ENCODE measurements around the gene PEX6. TPM values are rescaled to one million over a fixed set of nuclear protein-coding genes. Genes with fewer than 3 reads are reported as not detected.

The PEX6 gene
- 10 to 100 TPM; 14.1 to 18.7 TPM for total RNA-seq

DNA sequence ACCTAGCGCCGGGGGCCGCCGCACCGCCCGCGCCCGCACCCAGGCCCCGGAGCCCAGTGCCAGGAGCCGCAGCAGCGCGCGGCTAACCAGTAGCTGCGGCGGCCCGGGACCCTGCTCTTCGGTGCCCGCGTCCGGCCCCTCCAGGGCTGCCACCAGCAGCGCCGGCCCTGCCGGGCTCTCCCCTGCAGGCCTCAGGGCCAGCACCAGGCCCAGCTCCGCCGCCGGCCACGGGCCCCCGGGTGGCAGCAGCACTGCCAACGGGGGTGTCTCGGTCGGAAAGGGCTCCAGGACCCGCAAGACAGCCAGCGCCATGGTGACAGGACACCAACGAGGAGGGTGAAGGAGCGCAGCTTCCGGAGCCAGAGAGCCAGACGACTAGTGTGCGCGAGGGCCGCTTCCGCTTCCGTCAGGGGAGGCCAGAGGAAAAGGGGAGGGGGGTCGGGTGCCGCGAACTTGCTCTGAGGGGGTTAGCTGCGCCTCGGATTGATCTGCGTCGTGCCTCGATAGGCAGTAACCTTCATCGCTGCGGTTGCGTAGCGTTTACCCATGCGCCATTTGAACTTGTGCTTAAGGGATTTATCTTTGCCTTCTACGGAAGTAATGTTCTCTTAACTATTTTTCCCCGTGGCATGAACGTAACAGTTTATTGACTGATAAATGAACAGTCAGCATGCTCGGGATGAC lies at the start of gene PEX6:
TSS of gene PEX6 (minus strand) at position 343 of the 684 bp plus-strand sequence. CDS start at position 312, 31 bp downstream.
- Mint-ChIP-seq H3K27me3 (no peaks in the 10 kb centered on the region), H3K4me3 (peak within 1 kb of the TSS; percentile 93), H3K36me3 (peaks cover 6% of the 10 kb centered on the region), H3K4me1 (ENCODE audit: low read depth in 2 of 2) (peaks cover 28 to 30% of the 10 kb centered on the region in 2 donors), H3K9me3 (no peaks in the 10 kb centered on the region), H3K27ac (peak within 1 kb of the TSS; percentile 97 to 99)
- DNase-seq (ENCODE audit: low spot score): peak; percentile 94
- ATAC-seq: peak; percentile 97

- Mint-ChIP-seq H3K4me3 (no peak overlapping the region), H3K4me1 (ENCODE audit: low read depth in 2 of 2) (peaks cover 17 to 20% of the 10 kb centered on the region in 2 donors), H3K27me3 (no peaks in the 10 kb centered on the region), H3K27ac (no peak overlapping the region), H3K9me3 (no peaks in the 10 kb centered on the region), H3K36me3 (peaks cover 27% of the 10 kb centered on the region)
- DNase-seq (ENCODE audit: low spot score) (no peak), ATAC-seq (no peak)
Measured at GRCh38 chr6:43026365-43026764, 47.4 kb upstream of the PEX6 start.

DNA sequence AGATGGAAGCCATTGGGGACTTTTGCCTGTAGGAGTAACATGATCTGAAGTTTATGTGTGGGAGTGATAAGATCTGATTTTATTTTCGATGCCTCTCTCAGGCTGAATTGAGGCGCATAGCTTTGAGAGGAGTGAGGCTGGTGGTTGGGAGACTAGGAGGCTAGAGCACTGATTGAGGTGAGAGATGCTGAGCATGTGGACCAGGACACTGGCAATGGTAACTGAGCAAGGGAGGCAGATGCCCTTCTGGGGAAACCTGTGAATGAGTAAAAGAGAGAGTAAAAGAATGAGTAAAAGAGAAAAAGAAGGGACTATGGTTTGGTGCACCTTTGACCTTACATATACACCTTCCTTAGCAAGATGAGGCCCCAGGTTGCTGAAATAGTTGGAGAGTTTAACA lies 45.5 kb upstream of the PEX6 start:
- peak overlapping the region; percentile 4 to 11 for H3K27ac Mint-ChIP-seq
- peaks cover 28% of the 10 kb centered on the region for H3K36me3 Mint-ChIP-seq
- no peaks in the 10 kb centered on the region for H3K9me3 Mint-ChIP-seq
- ATAC-seq (no peak), DNase-seq (ENCODE audit: low spot score) (no peak)
- H3K27me3 Mint-ChIP-seq: no peaks in the 10 kb centered on the region
- peaks cover 17 to 20% of the 10 kb centered on the region in 2 donors for H3K4me1 Mint-ChIP-seq (ENCODE audit: low read depth in 2 of 2)
- H3K4me3 Mint-ChIP-seq: peak overlapping the region; percentile 10

DNA sequence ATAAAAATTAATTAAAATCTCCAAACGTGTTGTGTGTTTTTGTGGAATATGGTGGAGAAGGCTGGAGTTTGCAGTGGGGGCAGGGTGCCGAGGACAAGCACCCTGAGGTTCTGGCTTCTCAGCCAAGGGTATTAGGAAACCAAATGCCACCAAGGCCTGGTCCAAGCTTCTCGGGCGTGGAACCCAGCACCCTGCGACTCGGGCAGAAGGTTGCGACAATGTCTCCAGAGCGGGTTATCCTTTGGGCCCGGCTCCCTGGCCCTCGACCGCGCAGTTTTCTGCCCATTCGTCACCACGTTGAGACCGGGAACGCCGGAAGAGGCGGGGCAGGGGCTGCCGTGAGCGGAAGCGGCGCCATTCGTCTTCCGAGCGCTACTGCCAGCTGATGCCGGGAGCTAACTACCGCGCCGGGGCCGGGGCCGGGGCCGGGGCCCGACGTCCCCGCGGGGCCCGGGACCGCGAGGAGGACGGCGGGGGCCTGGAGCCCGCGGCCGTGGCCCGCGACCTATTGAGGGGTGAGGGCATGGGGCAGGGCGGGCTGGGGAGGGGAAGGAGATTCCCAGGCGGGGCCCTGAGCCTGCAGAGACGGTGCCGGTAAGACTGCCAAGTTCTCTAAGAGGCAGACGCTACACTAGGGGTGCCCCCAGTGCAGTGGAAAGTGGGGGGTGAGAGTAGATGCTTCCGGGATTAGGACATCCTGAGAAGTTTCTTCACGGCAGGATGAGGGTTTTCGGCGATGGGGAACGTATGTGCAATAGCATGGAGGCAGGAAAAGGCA lies 42.5 kb upstream of the PEX6 start, which contains the start of gene RRP36:
TSS of gene RRP36 (plus strand) at position 354 of the 778 bp plus-strand sequence. CDS start at position 386, 32 bp downstream.
- Mint-ChIP-seq H3K27ac (peak within 1 kb of the TSS; percentile 70 to 83), H3K4me3 (peak within 1 kb of the TSS; percentile 91), H3K4me1 (ENCODE audit: low read depth in 2 of 2) (peaks cover 17 to 28% of the 10 kb centered on the region in 2 donors), H3K36me3 (peaks cover 22% of the 10 kb centered on the region), H3K9me3 (no peaks in the 10 kb centered on the region), H3K27me3 (no peaks in the 10 kb centered on the region)
- peak; percentile 83 for DNase-seq (ENCODE audit: low spot score)
- peak; percentile 91 to 93 for ATAC-seq

DNA sequence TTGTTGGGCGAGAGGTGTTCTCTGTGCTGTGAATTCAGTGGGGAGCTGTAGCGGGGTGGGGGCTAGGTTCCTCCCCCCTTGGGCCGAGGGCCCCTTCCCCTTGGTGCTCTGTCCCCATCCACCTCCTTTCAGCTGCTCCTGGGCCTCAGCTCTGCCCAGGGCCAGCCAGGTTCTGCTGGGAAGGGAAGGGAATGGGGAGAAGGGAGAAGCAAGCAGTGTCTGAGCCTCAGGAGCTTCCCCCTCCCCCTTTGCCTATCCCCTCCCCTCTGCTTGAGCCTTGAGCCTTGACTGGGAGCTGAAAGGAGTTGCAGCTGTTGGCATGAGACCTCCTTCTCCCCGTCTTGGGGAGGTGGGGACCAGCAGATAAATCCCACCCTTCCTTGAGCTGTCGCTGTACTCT lies 41.9 kb upstream of the PEX6 start:
- H3K4me3 Mint-ChIP-seq: peak overlapping the region; percentile 91
- no peaks in the 10 kb centered on the region for H3K9me3 Mint-ChIP-seq
- H3K27ac Mint-ChIP-seq: peak overlapping the region; percentile 70 to 83
- no peaks in the 10 kb centered on the region for H3K27me3 Mint-ChIP-seq
- peaks cover 19% of the 10 kb centered on the region for H3K36me3 Mint-ChIP-seq
- no peak for DNase-seq (ENCODE audit: low spot score)
- no peak for ATAC-seq
- H3K4me1 Mint-ChIP-seq (ENCODE audit: low read depth in 2 of 2): peaks cover 22 to 31% of the 10 kb centered on the region in 2 donors

- Mint-ChIP-seq H3K27ac (peak overlapping the region; percentile 40 to 42), H3K4me3 (peak overlapping the region; percentile 54), H3K9me3 (no peaks in the 10 kb centered on the region), H3K4me1 (ENCODE audit: low read depth in 2 of 2) (peaks cover 23 to 32% of the 10 kb centered on the region in 2 donors), H3K36me3 (peaks cover 17% of the 10 kb centered on the region), H3K27me3 (no peaks in the 10 kb centered on the region)
- DNase-seq (ENCODE audit: low spot score): no peak
- no peak for ATAC-seq
Measured at GRCh38 chr6:43020052-43020705, 41.2 kb upstream of the PEX6 start.

DNA sequence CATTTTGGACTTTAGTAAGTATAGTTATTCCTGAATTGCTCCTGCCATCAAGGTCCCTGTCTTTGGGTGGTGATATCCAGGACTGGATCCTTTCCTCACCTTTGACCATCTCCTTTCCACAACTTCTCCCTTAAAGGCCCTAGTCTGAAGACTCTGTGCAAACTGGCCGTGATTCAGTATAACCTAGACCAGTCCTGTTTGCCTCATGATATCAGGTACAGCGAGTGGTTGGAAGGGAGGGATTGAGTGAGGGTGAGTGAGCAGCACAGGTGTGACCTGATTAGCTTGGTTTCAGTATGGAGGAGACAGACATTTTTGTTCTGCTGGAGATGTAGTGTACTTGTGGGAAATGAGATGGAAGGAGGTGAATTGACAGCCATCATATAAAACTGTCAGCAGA lies 40.2 kb upstream of the PEX6 start:
- DNase-seq (ENCODE audit: low spot score) (no peak), ATAC-seq (no peak)
- peaks cover 8% of the 10 kb centered on the region for H3K36me3 Mint-ChIP-seq
- no peak overlapping the region for H3K27ac Mint-ChIP-seq
- H3K9me3 Mint-ChIP-seq: no peaks in the 10 kb centered on the region
- H3K4me1 Mint-ChIP-seq (ENCODE audit: low read depth in 2 of 2): peaks cover 23 to 33% of the 10 kb centered on the region in 2 donors
- no peaks in the 10 kb centered on the region for H3K27me3 Mint-ChIP-seq
- H3K4me3 Mint-ChIP-seq: peak overlapping the region; percentile 5

- peaks cover 6% of the 10 kb centered on the region for H3K36me3 Mint-ChIP-seq
- no peaks in the 10 kb centered on the region for H3K27me3 Mint-ChIP-seq
- no peak for DNase-seq (ENCODE audit: low spot score)
- no peak for ATAC-seq
- no peak overlapping the region for H3K4me3 Mint-ChIP-seq
- H3K4me1 Mint-ChIP-seq (ENCODE audit: low read depth in 2 of 2): peaks cover 37 to 50% of the 10 kb centered on the region in 2 donors
- no peaks in the 10 kb centered on the region for H3K9me3 Mint-ChIP-seq
- no peak overlapping the region for H3K27ac Mint-ChIP-seq
Measured at GRCh38 chr6:43016943-43017334, 38.0 kb upstream of the PEX6 start.

DNA sequence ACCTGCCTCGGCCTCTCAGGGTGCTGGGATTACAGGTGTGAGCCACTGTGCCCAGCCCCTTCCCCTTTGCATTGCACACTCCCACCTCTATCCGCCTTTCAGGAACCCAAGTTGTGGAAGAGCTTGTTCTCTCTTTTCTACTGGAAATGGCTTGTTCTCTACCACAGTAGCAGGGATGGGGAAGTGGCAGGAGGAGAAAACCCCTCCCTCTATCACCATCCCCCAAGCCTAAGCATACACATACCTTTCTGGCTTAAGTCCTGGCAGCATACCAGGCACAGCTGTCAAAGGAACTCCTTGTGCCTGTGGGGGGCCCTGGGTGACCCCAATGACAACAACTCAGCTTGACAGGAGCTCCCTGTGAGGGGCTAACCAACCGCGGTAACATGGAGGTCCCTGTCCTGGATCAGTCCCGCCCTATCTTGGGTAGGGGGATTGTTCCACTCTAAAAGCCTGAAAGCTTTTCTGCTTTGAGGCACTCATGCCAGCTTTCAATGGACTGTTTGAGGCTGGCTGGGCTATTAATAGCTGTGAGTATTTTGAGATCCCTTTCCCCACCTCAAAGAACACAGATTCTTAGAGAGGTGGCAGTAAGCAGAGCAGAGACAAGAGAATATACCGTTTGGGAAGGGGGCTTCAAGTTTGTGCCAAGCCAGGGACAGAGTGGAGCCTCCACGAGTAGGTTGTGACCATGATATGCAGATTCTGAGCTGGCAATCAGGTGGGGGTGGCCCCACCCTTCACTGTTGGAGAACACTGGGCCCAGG lies 37.4 kb upstream of the PEX6 start:
- H3K4me1 Mint-ChIP-seq (ENCODE audit: low read depth in 2 of 2): peaks cover 43 to 52% of the 10 kb centered on the region in 2 donors
- H3K27ac Mint-ChIP-seq: peak overlapping the region; percentile 26 to 76
- H3K9me3 Mint-ChIP-seq: no peaks in the 10 kb centered on the region
- no peaks in the 10 kb centered on the region for H3K27me3 Mint-ChIP-seq
- ATAC-seq: no peak
- H3K4me3 Mint-ChIP-seq: peak overlapping the region; percentile 51
- H3K36me3 Mint-ChIP-seq: peaks cover 6% of the 10 kb centered on the region
- no peak for DNase-seq (ENCODE audit: low spot score)

- Mint-ChIP-seq H3K27ac (peak overlapping the region; percentile 94 to 95), H3K27me3 (no peaks in the 10 kb centered on the region), H3K9me3 (no peaks in the 10 kb centered on the region), H3K36me3 (peaks cover 5% of the 10 kb centered on the region), H3K4me3 (peak overlapping the region; percentile 92), H3K4me1 (ENCODE audit: low read depth in 2 of 2) (peaks cover 43 to 56% of the 10 kb centered on the region in 2 donors)
- ATAC-seq (no peak), DNase-seq (ENCODE audit: low spot score) (no peak)
Measured at GRCh38 chr6:43014434-43014909, 35.5 kb upstream of the PEX6 start.

DNA sequence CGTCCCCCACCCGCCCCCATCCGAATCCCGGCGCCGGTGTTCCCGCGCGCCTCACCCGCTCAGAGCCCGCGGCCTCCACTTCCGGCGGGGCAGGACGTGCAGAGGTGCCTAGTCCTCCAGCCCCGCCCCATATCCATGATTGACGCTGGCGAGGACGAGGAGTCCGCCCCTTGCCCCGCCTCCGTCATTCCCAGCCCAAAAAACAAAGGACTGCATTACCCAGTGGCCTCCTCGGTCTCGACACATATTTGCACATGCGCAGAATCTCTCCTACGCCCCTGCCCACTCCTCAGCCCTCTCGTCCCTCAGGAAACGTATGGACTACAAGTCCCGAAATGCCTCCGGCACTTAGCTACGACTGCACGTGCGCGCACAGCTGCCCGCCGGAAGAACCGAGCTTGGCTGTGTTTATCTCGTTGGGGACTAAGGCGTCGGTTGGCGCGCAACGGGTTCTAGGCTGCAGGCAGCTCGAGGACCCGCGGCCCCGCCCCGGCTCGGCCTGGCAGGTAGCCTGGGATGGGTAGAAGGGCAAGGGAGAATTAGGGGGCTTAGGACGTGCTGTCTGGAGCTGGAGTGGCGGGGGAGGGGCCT lies 35.0 kb upstream of the PEX6 start, which contains the start of the genes KLHDC3 and MEA1:
TSS of gene KLHDC3 (plus strand) at position 407 of the 591 bp plus-strand sequence. CDS start 2,944 bp downstream, outside the sequence.
TSS of gene MEA1 (minus strand) at position 104 of the 591 bp plus-strand sequence. CDS start 133 bp downstream, outside the sequence.
- H3K4me3 Mint-ChIP-seq: peak within 1 kb of the TSS; percentile 92
- ATAC-seq (peak; percentile 98 to 99), DNase-seq (ENCODE audit: low spot score) (peak; percentile 99)
- H3K36me3 Mint-ChIP-seq: peaks cover under 1% of the 10 kb centered on the region
- H3K27me3 Mint-ChIP-seq: no peaks in the 10 kb centered on the region
- H3K4me1 Mint-ChIP-seq (ENCODE audit: low read depth in 2 of 2): peaks cover 43 to 53% of the 10 kb centered on the region in 2 donors
- no peaks in the 10 kb centered on the region for H3K9me3 Mint-ChIP-seq
- H3K27ac Mint-ChIP-seq: peak within 1 kb of the TSS; percentile 94 to 95

GRCh38 chr6:43013097-43013842 lies 34.3 kb upstream of the PEX6 start:
- Mint-ChIP-seq H3K4me3 (peak overlapping the region; percentile 92), H3K27me3 (no peaks in the 10 kb centered on the region), H3K27ac (peak overlapping the region; percentile 94 to 95), H3K9me3 (no peaks in the 10 kb centered on the region), H3K36me3 (no peaks in the 10 kb centered on the region), H3K4me1 (ENCODE audit: low read depth in 2 of 2) (peaks cover 43 to 53% of the 10 kb centered on the region in 2 donors)
- ATAC-seq (no peak), DNase-seq (ENCODE audit: low spot score) (no peak)
